ENCODE data around the gene RBM18. TPM values are rescaled to one million over a fixed set of nuclear protein-coding genes. Genes with fewer than 3 reads are reported as not detected.

RBM18 gene
- total and polyA plus RNA-seq, 2 experiments from 2014 or later, result 9.3 to 25.5 TPM

DNA sequence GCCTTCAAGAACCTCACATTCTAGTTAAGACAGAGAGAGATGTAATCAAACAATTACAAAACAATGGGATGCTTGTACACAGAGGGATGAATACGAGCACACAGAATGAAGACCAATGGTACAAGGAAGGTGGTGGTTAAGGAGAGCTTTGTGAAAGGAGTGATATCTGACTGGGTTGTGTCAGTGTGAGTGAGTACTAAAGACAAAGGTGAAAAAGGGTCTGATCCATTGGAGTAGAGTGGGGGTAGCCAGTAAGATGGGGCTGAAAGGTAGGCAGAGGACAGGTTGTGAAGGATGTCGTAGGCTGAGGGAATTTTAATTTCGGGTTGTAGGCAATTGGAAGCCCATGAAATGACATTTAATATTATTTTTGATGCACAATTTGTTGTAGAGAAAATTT lies 9.9 kb downstream of the RBM18 start (continued):
- TF ChIP-seq, protein P1, sequence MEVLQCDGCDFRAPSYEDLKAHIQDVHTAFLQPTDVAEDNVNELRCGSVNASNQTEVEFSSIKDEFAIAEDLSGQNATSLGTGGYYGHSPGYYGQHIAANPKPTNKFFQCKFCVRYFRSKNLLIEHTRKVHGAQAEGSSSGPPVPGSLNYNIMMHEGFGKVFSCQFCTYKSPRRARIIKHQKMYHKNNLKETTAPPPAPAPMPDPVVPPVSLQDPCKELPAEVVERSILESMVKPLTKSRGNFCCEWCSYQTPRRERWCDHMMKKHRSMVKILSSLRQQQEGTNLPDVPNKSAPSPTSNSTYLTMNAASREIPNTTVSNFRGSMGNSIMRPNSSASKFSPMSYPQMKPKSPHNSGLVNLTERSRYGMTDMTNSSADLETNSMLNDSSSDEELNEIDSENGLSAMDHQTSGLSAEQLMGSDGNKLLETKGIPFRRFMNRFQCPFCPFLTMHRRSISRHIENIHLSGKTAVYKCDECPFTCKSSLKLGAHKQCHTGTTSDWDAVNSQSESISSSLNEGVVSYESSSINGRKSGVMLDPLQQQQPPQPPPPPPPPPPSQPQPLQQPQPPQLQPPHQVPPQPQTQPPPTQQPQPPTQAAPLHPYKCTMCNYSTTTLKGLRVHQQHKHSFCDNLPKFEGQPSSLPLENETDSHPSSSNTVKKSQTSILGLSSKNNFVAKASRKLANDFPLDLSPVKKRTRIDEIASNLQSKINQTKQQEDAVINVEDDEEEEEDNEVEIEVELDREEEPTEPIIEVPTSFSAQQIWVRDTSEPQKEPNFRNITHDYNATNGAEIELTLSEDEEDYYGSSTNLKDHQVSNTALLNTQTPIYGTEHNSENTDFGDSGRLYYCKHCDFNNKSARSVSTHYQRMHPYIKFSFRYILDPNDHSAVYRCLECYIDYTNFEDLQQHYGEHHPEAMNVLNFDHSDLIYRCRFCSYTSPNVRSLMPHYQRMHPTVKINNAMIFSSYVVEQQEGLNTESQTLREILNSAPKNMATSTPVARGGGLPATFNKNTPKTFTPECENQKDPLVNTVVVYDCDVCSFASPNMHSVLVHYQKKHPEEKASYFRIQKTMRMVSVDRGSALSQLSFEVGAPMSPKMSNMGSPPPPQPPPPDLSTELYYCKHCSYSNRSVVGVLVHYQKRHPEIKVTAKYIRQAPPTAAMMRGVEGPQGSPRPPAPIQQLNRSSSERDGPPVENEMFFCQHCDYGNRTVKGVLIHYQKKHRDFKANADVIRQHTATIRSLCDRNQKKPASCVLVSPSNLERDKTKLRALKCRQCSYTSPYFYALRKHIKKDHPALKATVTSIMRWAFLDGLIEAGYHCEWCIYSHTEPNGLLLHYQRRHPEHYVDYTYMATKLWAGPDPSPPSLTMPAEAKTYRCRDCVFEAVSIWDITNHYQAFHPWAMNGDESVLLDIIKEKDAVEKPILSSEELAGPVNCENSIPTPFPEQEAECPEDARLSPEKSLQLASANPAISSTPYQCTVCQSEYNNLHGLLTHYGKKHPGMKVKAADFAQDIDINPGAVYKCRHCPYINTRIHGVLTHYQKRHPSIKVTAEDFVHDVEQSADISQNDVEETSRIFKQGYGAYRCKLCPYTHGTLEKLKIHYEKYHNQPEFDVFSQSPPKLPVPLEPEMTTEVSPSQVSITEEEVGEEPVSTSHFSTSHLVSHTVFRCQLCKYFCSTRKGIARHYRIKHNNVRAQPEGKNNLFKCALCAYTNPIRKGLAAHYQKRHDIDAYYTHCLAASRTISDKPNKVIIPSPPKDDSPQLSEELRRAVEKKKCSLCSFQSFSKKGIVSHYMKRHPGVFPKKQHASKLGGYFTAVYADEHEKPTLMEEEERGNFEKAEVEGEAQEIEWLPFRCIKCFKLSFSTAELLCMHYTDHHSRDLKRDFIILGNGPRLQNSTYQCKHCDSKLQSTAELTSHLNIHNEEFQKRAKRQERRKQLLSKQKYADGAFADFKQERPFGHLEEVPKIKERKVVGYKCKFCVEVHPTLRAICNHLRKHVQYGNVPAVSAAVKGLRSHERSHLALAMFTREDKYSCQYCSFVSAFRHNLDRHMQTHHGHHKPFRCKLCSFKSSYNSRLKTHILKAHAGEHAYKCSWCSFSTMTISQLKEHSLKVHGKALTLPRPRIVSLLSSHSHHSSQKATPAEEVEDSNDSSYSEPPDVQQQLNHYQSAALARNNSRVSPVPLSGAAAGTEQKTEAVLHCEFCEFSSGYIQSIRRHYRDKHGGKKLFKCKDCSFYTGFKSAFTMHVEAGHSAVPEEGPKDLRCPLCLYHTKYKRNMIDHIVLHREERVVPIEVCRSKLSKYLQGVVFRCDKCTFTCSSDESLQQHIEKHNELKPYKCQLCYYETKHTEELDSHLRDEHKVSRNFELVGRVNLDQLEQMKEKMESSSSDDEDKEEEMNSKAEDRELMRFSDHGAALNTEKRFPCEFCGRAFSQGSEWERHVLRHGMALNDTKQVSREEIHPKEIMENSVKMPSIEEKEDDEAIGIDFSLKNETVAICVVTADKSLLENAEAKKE (CRISPR knock-in tag; IDR thresholded peaks at IDR 0.05), result no peak
- TF ChIP-seq STAT1 (IDR thresholded peaks at IDR 0.05; ENCODE audit: unreplicated experiment) (no peak), ZNF114 (CRISPR knock-in tag; IDR thresholded peaks at IDR 0.05) (no peak), CREB1 (CRISPR knock-in tag; IDR thresholded peaks at IDR 0.05; ENCODE audit: low read depth) (no peak), POLR2AphosphoS5 (IDR thresholded peaks at IDR 0.05; ENCODE audit: low read depth) (no peak), JUNB (IDR thresholded peaks at IDR 0.05; ENCODE audit: unreplicated experiment) (no peak), ZNF331 (CRISPR knock-in tag; IDR thresholded peaks at IDR 0.05; ENCODE audit: low read depth) (no peak), EZH2 (IDR thresholded peaks at IDR 0.05; ENCODE audit: low read depth, unreplicated experiment) (no peak), NANOG (IDR thresholded peaks at IDR 0.05; ENCODE audit: borderline replicate concordance) (no peak)
- TF ChIP-seq, protein P2, sequence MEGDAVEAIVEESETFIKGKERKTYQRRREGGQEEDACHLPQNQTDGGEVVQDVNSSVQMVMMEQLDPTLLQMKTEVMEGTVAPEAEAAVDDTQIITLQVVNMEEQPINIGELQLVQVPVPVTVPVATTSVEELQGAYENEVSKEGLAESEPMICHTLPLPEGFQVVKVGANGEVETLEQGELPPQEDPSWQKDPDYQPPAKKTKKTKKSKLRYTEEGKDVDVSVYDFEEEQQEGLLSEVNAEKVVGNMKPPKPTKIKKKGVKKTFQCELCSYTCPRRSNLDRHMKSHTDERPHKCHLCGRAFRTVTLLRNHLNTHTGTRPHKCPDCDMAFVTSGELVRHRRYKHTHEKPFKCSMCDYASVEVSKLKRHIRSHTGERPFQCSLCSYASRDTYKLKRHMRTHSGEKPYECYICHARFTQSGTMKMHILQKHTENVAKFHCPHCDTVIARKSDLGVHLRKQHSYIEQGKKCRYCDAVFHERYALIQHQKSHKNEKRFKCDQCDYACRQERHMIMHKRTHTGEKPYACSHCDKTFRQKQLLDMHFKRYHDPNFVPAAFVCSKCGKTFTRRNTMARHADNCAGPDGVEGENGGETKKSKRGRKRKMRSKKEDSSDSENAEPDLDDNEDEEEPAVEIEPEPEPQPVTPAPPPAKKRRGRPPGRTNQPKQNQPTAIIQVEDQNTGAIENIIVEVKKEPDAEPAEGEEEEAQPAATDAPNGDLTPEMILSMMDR (conservative IDR thresholded peaks at IDR 0.05; ENCODE audit: low read depth in 2 of 2), result no peak

Measured in GM23338 (cell line).